Measurements from ENCODE around the gene TPM4. TPM values are rescaled to one million over a fixed set of nuclear protein-coding genes. Genes with fewer than 3 reads are reported as not detected.

The TPM4 gene
- total and polyA plus RNA-seq, 2 of the 8 experiments (the other 6 are each of a cell fraction or from before 2014, with no cell fraction given): 160 to 359 TPM

GRCh38 chr19:16125737-16126495, 49.6 kb downstream of the TPM4 start (continued):
- TF ChIP-seq CHD7 (IDR thresholded peaks at IDR 0.05; ENCODE audit: insufficient replicate concordance, low read length) (no peak), SUZ12 (IDR thresholded peaks at IDR 0.05; ENCODE audit: low read length) (no peak), GABPA (IDR thresholded peaks at IDR 0.05; ENCODE audit: borderline replicate concordance, insufficient read depth, low read length) (no peak)
